Measurements from ENCODE around the gene IFITM5. TPM values are rescaled to one million over a fixed set of nuclear protein-coding genes. Genes with fewer than 3 reads are reported as not detected.

The IFITM5 gene
- total and polyA plus RNA-seq, 2 of the 8 experiments (the other 6 are each of a cell fraction or from before 2014, with no cell fraction given) = not detected

DNA sequence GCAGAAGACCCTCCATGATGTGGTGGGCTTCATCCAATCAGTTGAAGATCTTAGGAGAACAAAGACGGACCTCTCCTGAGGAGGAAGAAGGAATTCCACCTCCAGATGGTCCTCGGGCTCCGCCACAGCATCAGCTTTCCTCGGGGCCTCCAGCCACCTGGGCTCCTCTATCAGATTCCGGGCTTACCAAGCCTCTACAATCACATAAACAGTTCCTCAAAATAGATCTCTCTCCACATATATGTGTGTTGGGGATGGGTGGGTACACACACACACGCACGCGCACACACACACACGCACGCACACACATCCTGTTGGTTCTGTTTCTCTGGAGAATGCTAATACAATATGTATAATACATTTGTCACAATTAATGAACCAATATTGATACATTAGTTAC, 39.9 kb downstream of the IFITM5 start:
- POLR2A ChIA-PET (ENCODE audit: partially characterized antibody) = no interaction called here
- H2BK5ac ChIP-seq (ENCODE audit: low read depth, low read length) = no peak overlapping the region
- no peaks in the 10 kb centered on the region for H3K27me3 ChIP-seq (replicated peaks in 1 of 4; ENCODE audit: control insufficient read depth in 3 of 4, extremely low read depth in 1 of 4, insufficient read depth in 3 of 4, low read length in 3 of 4)
- DNase-seq (ENCODE audit: low read depth in 1 of 2, low spot score in 2 of 2) (no peak), FAIRE-seq (no peak)
- H3K27ac ChIP-seq (ENCODE audit: low read depth, low read length) = no peak overlapping the region
- H3K23me2 ChIP-seq (ENCODE audit: low read depth, low read length) = peaks cover 6% of the 10 kb centered on the region; the same call in 1 of the 2 replicates
- no peak overlapping the region for H3K23ac ChIP-seq (ENCODE audit: insufficient read length)
- H2BK12ac ChIP-seq (ENCODE audit: low read depth, low read length) = no peak overlapping the region
- H2BK15ac ChIP-seq (ENCODE audit: low read length) = no peak overlapping the region
- no peak overlapping the region for H3K56ac ChIP-seq (replicated peaks; ENCODE audit: insufficient read length, low read depth, low read length)
- no peak overlapping the region for H3K4ac ChIP-seq (replicated peaks; ENCODE audit: insufficient read length, low read depth, low read length)
- no peak overlapping the region for H2BK20ac ChIP-seq (ENCODE audit: low read length)
- no peaks in the 10 kb centered on the region for H3K4me1 ChIP-seq (replicated peaks in 1 of 4; ENCODE audit: control insufficient read depth in 3 of 4, insufficient read depth in 4 of 4, low read length in 3 of 4)
- no peak overlapping the region for H4K5ac ChIP-seq (ENCODE audit: insufficient read length, low read depth, low read length)
- no peaks in the 10 kb centered on the region for H4K20me1 ChIP-seq (replicated peaks in 1 of 2; ENCODE audit: control insufficient read depth in 1 of 2, insufficient read depth in 2 of 2, low read length in 2 of 2)
- H3K9me3 ChIP-seq (ENCODE audit: insufficient read depth in 2 of 2, low read depth in 1 of 2, low read length in 1 of 2) = no peaks in the 10 kb centered on the region
- no peaks in the 10 kb centered on the region for H3K79me2 ChIP-seq (ENCODE audit: control insufficient read depth in 1 of 2, insufficient read depth in 2 of 2, low read length in 2 of 2)
- no peak overlapping the region for H4K8ac ChIP-seq (ENCODE audit: extremely low read depth, insufficient read depth, low read length)
- CTCF ChIA-PET (ENCODE audit: partially characterized antibody) = interaction anchor here (0.8 to 1.8 kb wide), 7 partner anchors 9 to 104 kb away, joined by 3 to 6 read pairs (median 4); no protein-coding TSS in a partner anchor
- H3K4me2 ChIP-seq (ENCODE audit: insufficient read depth in 1 of 2, low read depth in 2 of 2, low read length in 2 of 2) = no peak overlapping the region
- H2AK5ac ChIP-seq (ENCODE audit: low read depth, low read length) = no peak overlapping the region
- H3K79me1 ChIP-seq (ENCODE audit: low read depth, low read length) = no peaks in the 10 kb centered on the region
- no peak overlapping the region for H3K18ac ChIP-seq (ENCODE audit: extremely low read depth, low read length)
- no peak overlapping the region for H3K9ac ChIP-seq (replicated peaks in 1 of 4; ENCODE audit: extremely low read depth in 1 of 4, low read depth in 3 of 4, low read length in 3 of 4)
- no peak overlapping the region for H2BK120ac ChIP-seq (replicated peaks; ENCODE audit: low read depth, low read length)
- 84% methylated on average over 10 of the region's 10 CpGs; no CpG with 5 or more reads in 1 of the 2 experiments for WGBS, 2 experiments (ENCODE audit: extremely low coverage in 1 of 2, insufficient coverage in 1 of 2, insufficient read length in 1 of 2, insufficient replicate concordance in 2 of 2, low coverage in 1 of 2, low lambda C conversion rate in 2 of 2, missing lambda C conversion rate in 1 of 2)
- no peak overlapping the region for H2AFZ ChIP-seq (ENCODE audit: low read length)
- TF ChIP-seq RNF2 (IDR thresholded peaks at IDR 0.05; ENCODE audit: borderline replicate concordance, low read depth, low read length, missing control alignments, poor library complexity, severe bottlenecking) = no peak
- no peak for TF ChIP-seq RBBP5 (IDR thresholded peaks at IDR 0.05; ENCODE audit: borderline replicate concordance, low read depth, low read length)
- no peak for TF ChIP-seq SIN3A (conservative IDR thresholded peaks at IDR 0.05 in 1 of 2, IDR thresholded peaks at IDR 0.05 in 1 of 2; ENCODE audit: low read depth in 1 of 2, low read length in 2 of 2)
- no peak for TF ChIP-seq KDM1A (IDR thresholded peaks at IDR 0.05; ENCODE audit: borderline replicate concordance, low read length)
- no peak for TF ChIP-seq TAF7 (optimal IDR thresholded peaks at IDR 0.05; ENCODE audit: borderline replicate concordance, low read depth, low read length)
- TF ChIP-seq MAFK (IDR thresholded peaks at IDR 0.05; ENCODE audit: low read depth, low read length) = no peak
- no peak for TF ChIP-seq JUND (IDR thresholded peaks at IDR 0.05; ENCODE audit: low read length)
- TF ChIP-seq, protein P1, sequence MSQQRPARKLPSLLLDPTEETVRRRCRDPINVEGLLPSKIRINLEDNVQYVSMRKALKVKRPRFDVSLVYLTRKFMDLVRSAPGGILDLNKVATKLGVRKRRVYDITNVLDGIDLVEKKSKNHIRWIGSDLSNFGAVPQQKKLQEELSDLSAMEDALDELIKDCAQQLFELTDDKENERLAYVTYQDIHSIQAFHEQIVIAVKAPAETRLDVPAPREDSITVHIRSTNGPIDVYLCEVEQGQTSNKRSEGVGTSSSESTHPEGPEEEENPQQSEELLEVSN (IDR thresholded peaks at IDR 0.05) = no peak
- no peak for TF ChIP-seq GABPA (IDR thresholded peaks at IDR 0.05; ENCODE audit: borderline replicate concordance, insufficient read depth, low read length)
- no peak for TF ChIP-seq RXRA (IDR thresholded peaks at IDR 0.05; ENCODE audit: insufficient read depth, low read depth, low read length)
- no peak for TF ChIP-seq ZNF274 (IDR thresholded peaks at IDR 0.05; ENCODE audit: borderline replicate concordance, extremely low read depth, low read length)
- TF ChIP-seq NRF1 (IDR thresholded peaks at IDR 0.05; ENCODE audit: low read depth, low read length) = no peak
- no peak for TF ChIP-seq NANOG (IDR thresholded peaks at IDR 0.05; ENCODE audit: insufficient read depth, low read depth, low read length, poor library complexity, severe bottlenecking)
- H3K36me3 ChIP-seq (ENCODE audit: control insufficient read depth in 2 of 4, insufficient read depth in 4 of 4, low read length in 3 of 4) = no peaks in the 10 kb centered on the region
- H4K91ac ChIP-seq (replicated peaks; ENCODE audit: insufficient read length, low read length) = no peak overlapping the region
- H3K14ac ChIP-seq (ENCODE audit: insufficient read length) = no peak overlapping the region
- no peak overlapping the region for H3K4me3 ChIP-seq (ENCODE audit: extremely low read depth in 1 of 4, insufficient read depth in 2 of 4, low read depth in 3 of 4, low read length in 4 of 4)
